ENCODE results near the gene RNU7-1. TPM values are rescaled to one million over a fixed set of nuclear protein-coding genes. Genes with fewer than 3 reads are reported as not detected.

The RNU7-1 gene
- total and polyA plus RNA-seq, 5 experiments from 2014 or later: not detected

DNA sequence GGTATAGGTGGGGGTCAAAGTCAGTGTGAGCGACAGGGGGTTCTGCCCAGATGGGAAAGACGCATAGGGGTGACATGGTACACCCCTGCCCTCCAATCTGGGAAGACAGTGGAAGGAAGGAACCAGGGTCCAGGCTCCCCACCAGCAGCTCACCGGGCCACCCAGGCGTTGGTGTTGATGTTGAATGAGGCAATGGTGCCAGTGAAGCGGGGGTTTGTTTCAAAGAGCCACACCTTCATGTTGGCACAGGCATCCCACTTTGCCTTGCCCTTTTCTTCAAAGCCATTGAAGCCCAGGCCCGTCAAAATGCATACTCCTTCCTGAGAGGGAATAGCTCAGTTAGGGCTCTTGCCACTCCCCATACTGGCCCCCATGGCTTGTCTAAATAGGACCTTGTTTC lies 34.6 kb downstream of the RNU7-1 start:
- H3K9me3 Mint-ChIP-seq: no peaks in the 10 kb centered on the region
- peak overlapping the region in 3 of 10 donors; percentile 17 to 79 (median 38) for H3K27ac Mint-ChIP-seq
- H3K4me3 Mint-ChIP-seq: no peak overlapping the region
- ATAC-seq (no peak), DNase-seq (no peak)
- POLR2A ChIA-PET: interaction anchor here (0.5 kb wide), 1 partner anchor 1109 kb away, joined by 4 read pairs; no protein-coding TSS in a partner anchor
- no peaks in the 10 kb centered on the region for H3K27me3 Mint-ChIP-seq
- H3K36me3 Mint-ChIP-seq: peaks cover 0 to 80% (median 6%) of the 10 kb centered on the region in 3 donors
- peaks cover 2 to 17% (median 5%) of the 10 kb centered on the region in 4 donors for H3K4me1 Mint-ChIP-seq

DNA sequence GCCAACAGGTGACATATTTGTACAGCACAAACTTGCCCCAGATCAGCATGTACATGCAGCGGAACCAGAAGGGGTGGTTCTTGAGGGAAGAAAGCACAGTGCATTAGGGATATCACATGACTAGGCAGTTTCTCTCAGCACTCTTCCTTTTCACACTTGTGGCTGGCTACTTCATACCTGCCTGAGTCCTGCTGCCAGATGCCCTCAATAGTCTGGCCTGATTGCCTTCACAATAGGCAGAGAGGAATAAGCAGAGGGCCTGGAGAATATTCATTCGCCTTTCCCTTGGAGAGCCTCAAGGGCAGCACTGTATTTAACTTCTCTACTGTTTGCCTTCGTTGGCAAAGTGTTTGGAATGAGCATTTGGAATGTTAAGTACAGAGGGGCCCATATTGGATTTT lies 35.0 kb downstream of the RNU7-1 start:
- no peaks in the 10 kb centered on the region for H3K9me3 Mint-ChIP-seq
- H3K27ac Mint-ChIP-seq: peak overlapping the region in 4 of 10 donors; percentile 3 to 79 (median 28)
- H3K36me3 Mint-ChIP-seq: peaks cover 0 to 82% (median 9%) of the 10 kb centered on the region in 3 donors
- H3K4me1 Mint-ChIP-seq: peaks cover 2 to 12% (median 4%) of the 10 kb centered on the region in 4 donors
- no peak for DNase-seq
- no peak overlapping the region for H3K4me3 Mint-ChIP-seq
- ATAC-seq: no peak
- H3K27me3 Mint-ChIP-seq: no peaks in the 10 kb centered on the region
- POLR2A ChIA-PET: interaction anchor here (0.5 to 1.2 kb wide), 2 partner anchors 40 to 1109 kb away, joined by 3 to 4 read pairs; partner anchors contain the start of gene LPCAT3

DNA sequence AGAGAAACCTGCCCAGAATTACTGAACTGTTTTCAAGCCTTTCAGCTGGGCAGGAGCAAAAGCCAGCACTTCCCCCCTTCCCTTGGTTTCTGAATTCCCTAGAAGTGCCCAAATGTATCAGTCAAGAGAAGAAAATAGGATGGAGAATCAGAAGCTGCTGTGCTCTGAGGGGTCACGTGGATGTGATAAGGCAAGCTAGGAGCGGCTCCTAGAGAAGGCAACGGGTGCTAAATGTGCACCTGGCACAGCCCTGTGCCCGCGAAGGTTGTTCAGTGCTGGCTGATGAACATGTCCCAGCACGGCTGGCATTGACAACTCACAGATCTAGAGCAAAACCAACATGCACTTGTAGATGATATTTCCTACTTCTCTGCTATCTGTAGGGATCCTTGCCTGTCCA lies 35.4 kb downstream of the RNU7-1 start:
- ATAC-seq: no peak

DNA sequence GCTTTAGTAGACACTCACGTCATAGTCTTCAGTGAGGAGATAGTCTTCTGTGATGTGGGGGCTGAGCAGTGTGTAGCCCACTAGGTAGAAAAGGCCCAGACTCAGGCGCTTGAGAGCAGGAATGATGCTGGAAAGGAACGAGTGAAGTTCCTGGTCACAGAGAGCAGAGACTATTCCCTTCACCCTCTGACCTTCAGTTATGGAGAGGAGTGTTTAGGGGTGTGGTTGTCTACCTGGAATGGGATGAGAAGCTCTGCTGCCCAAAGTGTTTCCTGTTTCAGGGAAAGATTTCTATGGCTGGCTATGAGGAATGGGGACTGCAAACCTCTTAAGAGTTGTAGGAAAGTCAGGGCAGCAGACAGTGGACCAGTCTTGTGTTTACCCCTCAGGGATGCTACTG lies 35.8 kb downstream of the RNU7-1 start:
- ATAC-seq: no peak
- peaks cover 0 to 73% (median 9%) of the 10 kb centered on the region in 3 donors for H3K36me3 Mint-ChIP-seq
- no peak overlapping the region for H3K4me3 Mint-ChIP-seq
- peak overlapping the region in 3 of 10 donors; percentile 10 to 60 (median 44) for H3K27ac Mint-ChIP-seq
- POLR2A ChIA-PET: interaction anchor here (0.6 to 1.2 kb wide), 3 partner anchors 24 to 75 kb away, joined by 3 to 5 read pairs (median 3); partner anchors contain the start of gene LPCAT3
- peaks cover 0 to 9% (median under 1%) of the 10 kb centered on the region in 4 donors for H3K4me1 Mint-ChIP-seq
- H3K27me3 Mint-ChIP-seq: no peaks in the 10 kb centered on the region
- DNase-seq: no peak
- H3K9me3 Mint-ChIP-seq: no peaks in the 10 kb centered on the region

More for the DNA sequence above, 35.4 kb downstream of the RNU7-1 start:
- H3K4me1 Mint-ChIP-seq: peaks cover 0 to 9% (median under 1%) of the 10 kb centered on the region in 4 donors
- no peaks in the 10 kb centered on the region for H3K27me3 Mint-ChIP-seq
- H3K4me3 Mint-ChIP-seq: no peak overlapping the region
- H3K9me3 Mint-ChIP-seq: no peaks in the 10 kb centered on the region
- POLR2A ChIA-PET: interaction anchor here (1.0 to 1.2 kb wide), 2 partner anchors 25 to 39 kb away, joined by 3 to 5 read pairs; partner anchors contain the start of gene LPCAT3
- peak overlapping the region in 4 of 10 donors; percentile 10 to 60 (median 30) for H3K27ac Mint-ChIP-seq
- H3K36me3 Mint-ChIP-seq: peaks cover 0 to 78% (median 9%) of the 10 kb centered on the region in 3 donors
- no peak for DNase-seq

DNA sequence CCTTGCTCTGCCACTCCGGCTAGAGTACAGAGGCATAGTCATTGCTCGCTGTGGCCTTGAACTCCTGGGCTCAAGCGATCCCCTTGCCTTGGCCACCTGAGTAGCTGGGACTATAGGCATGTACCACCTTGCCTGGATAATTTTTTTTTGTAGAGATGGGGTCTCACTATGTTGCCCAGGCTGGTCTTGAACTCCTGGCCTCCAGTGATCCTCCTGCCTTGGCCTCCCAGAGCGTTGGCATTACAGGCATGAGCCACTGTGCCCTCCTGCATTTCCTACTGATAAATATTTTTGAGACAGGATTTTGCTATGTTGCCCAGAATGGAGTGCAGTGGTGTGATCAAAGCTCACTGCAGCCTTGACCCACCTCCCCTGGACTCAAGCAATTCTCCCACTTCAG lies 36.5 kb downstream of the RNU7-1 start:
- peaks cover 0 to 67% (median 9%) of the 10 kb centered on the region in 3 donors for H3K36me3 Mint-ChIP-seq
- no peak for ATAC-seq
- no peaks in the 10 kb centered on the region for H3K27me3 Mint-ChIP-seq
- H3K4me1 Mint-ChIP-seq: peaks cover 0 to 9% (median under 1%) of the 10 kb centered on the region in 4 donors
- H3K4me3 Mint-ChIP-seq: no peak overlapping the region
- no peak for DNase-seq
- POLR2A ChIA-PET: interaction anchor here (0.6 to 1.2 kb wide), 4 partner anchors 24 to 74 kb away, joined by 3 to 5 read pairs (median 3); partner anchors contain the start of genes LPCAT3 and RNU7-1
- peak overlapping the region in 4 of 10 donors; percentile 44 to 75 (median 54) for H3K27ac Mint-ChIP-seq
- H3K9me3 Mint-ChIP-seq: no peaks in the 10 kb centered on the region

DNA sequence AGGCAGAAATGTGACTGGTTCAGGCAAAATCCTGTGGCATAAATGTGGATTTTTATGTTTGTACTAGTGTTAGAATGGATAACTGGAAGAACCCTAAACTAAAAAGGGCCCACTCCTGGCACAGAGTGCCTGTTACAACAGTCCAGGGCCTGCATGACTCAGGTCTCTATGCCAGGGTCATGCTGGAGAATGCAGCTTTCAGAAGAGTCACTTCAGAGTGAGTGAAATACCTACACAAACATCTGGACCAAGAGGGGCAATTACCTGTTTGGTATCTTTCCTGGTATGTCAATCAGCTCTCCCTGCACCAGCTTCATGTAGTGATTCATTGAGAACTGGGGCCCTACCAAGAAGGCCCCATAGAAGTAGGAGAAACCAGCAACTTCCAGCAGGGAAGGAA lies 37.1 kb downstream of the RNU7-1 start:
- peak overlapping the region in 4 of 10 donors; percentile 24 to 75 (median 50) for H3K27ac Mint-ChIP-seq
- no peaks in the 10 kb centered on the region for H3K27me3 Mint-ChIP-seq
- H3K9me3 Mint-ChIP-seq: no peaks in the 10 kb centered on the region
- DNase-seq (no peak), ATAC-seq (no peak)
- peaks cover 0 to 63% (median 9%) of the 10 kb centered on the region in 3 donors for H3K36me3 Mint-ChIP-seq
- POLR2A ChIA-PET: interaction anchor here (1.0 kb wide), 1 partner anchor 37 kb away, joined by 3 read pairs; the partner anchor contains the start of gene RNU7-1
- H3K4me1 Mint-ChIP-seq: peaks cover 0 to 9% (median under 1%) of the 10 kb centered on the region in 4 donors
- no peak overlapping the region for H3K4me3 Mint-ChIP-seq

DNA sequence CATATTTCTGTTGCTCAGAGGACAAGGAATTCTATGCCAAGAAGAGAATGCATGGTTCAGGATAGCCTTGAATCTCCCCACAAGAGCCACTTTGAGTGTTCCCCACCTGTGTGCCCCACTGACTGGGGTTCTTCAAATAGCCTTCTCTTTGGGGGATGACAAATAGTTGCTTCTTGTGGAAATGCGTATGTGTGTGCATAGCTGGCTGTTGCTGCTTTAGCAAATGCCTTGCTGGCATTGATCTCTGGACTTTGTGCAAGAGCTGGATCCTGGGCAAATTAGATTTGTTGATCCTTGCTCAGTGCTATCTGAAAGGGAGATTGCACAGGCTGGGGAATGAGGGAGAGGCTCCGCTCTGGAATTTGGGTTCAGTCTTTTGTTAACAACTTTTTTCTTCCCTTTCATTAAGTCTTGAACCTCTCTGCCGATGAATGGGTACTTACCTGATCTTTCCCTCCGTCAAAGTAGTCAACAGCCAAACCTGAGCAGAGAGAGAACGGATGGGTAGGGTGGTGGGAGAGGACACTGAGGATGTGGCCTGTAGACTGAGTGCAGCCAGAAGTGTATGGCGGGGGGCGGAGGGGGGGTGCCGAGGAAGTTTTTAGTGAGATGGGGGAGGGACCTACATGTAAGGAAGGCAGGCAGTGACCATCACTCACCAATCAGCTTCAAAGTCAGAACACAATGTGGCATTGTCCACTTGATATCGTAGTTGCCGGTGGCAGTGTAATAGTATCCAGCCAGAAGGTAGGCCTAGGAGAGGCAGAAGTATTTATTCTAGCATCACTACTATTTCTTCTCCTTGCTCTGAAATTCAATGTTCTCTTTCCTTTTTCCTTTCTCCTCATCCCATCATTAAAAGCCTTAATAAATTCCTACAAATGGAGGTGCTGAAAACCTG lies 37.8 kb downstream of the RNU7-1 start:
- POLR2A ChIA-PET: no interaction called here
- ATAC-seq (no peak), DNase-seq (no peak)
- Mint-ChIP-seq H3K27me3 (no peaks in the 10 kb centered on the region), H3K36me3 (peaks cover 0 to 62% (median 6%) of the 10 kb centered on the region in 3 donors), H3K27ac (peak overlapping the region in 7 of 10 donors; percentile 29 to 62 (median 43)), H3K9me3 (no peaks in the 10 kb centered on the region), H3K4me1 (peaks cover 0 to 9% (median under 1%) of the 10 kb centered on the region in 4 donors), H3K4me3 (no peak overlapping the region)

DNA sequence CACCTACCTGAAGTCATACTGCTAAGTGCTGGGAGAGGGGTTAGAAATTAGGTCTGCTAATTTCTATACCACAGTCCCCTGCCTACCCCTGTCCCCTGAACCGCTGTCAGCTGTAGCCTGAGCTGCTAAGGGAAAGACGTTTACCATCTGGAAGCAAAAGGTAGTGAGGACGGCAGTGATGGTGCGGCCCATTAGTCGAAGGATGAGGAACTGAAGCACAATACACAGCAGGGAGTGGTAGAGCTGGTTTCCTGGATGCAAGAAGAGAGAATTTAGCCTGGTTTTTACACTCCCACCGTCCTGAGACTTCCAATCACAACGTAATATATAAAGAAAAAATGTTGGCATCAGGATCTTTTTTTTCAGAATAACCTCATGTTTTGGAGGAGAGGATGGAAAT lies 38.9 kb downstream of the RNU7-1 start:
- Mint-ChIP-seq H3K27me3 (no peaks in the 10 kb centered on the region), H3K9me3 (no peaks in the 10 kb centered on the region), H3K4me3 (no peak overlapping the region), H3K36me3 (peaks cover 0 to 58% (median 6%) of the 10 kb centered on the region in 3 donors), H3K4me1 (peaks cover 0 to 9% (median 2%) of the 10 kb centered on the region in 4 donors), H3K27ac (peak overlapping the region in 2 of 10 donors; percentile 15 to 29)
- POLR2A ChIA-PET: no interaction called here
- no peak for DNase-seq
- ATAC-seq: no peak

DNA sequence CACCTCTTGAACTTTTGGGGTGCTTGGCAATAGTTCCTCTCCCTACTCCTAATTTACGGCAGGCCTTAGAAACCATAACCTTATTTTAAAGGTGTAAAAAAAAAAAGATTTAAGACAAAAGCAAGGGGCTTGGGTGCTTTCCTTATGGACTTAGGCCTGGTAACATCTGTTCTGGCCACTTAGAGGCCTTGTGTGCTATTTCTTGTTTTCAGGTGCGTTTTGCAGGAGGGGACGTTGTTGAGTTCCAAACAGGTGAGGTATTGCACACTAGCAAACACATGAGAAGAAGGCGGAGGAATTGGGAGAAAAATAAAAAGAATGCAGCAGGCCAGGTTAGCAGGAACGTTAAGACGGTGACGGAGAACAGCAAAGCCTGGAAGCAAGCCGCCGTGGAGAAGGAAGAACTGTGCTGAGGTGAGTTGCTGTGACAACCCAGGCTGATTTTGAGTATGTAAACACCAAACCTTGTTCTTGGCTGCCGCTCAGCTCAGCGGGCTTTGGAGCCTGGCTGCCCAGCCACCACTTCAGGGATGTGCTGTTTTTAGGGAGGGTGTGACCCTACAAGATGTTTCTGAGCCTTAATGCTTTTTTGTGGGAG lies 44.4 kb downstream of the RNU7-1 start:
- no peak overlapping the region for H3K4me3 Mint-ChIP-seq
- POLR2A ChIA-PET: no interaction called here
- no peak overlapping the region for H3K27ac Mint-ChIP-seq
- DNase-seq (no peak), ATAC-seq (no peak)
- H3K36me3 Mint-ChIP-seq: peaks cover 0 to 48% (median 7%) of the 10 kb centered on the region in 3 donors
- H3K4me1 Mint-ChIP-seq: peaks cover 0 to 2% (median 0%) of the 10 kb centered on the region in 4 donors
- no peaks in the 10 kb centered on the region for H3K27me3 Mint-ChIP-seq
- no peaks in the 10 kb centered on the region for H3K9me3 Mint-ChIP-seq

Small RNA genes lying within 50 kb of the gene (microRNA-seq; reads per million reads assigned to microRNA genes)
- 175 reads per million, percentile 70 among the genes with 10 or more reads in this experiment for gene MIR141 (ENCODE audit: borderline microRNAs expressed)
- gene MIR200C (ENCODE audit: borderline microRNAs expressed): 425 reads per million, percentile 78 among the genes with 10 or more reads in this experiment

Other genes starting within 250 kb of the RNU7-1 start
- 1 to 10 TPM in 1 of 2 experiments, under 1 TPM in 1; 0.41 to 1.2 TPM for gene PIANP, start 243.0 kb upstream of the RNU7-1 start, total RNA-seq
- under 1 TPM in 2 of 3 donors, not detected in 1; 0.06 to 0.30 TPM for gene PIANP, start 243.0 kb upstream of the RNU7-1 start, polyA plus RNA-seq
- 10 to 100 TPM; 27.0 to 35.4 TPM for gene COPS7A, start 219.8 kb upstream of the RNU7-1 start, total RNA-seq
- gene COPS7A, start 219.8 kb upstream of the RNU7-1 start, polyA plus RNA-seq: 10 to 100 TPM; 34.9 to 42.4 (median 36.2) TPM
- gene MLF2, start 190.7 kb upstream of the RNU7-1 start, total RNA-seq: 10 to 100 TPM; 87.6 to 98.9 TPM
- 100 to 1,000 TPM in 2 of 3 donors, 10 to 100 TPM in 1; 98.5 to 133 (median 126) TPM for gene MLF2, start 190.7 kb upstream of the RNU7-1 start, polyA plus RNA-seq
- under 1 TPM in 1 of 2 experiments, not detected in 1; 0.55 TPM for gene PTMS, start 177.5 kb upstream of the RNU7-1 start, total RNA-seq
- gene PTMS, start 177.5 kb upstream of the RNU7-1 start, polyA plus RNA-seq: 1 to 10 TPM in 1 of 3 donors, not detected in 2; 4.8 TPM
- gene LAG3, start 171.3 kb upstream of the RNU7-1 start, total RNA-seq: under 1 TPM; 0.60 to 0.75 TPM
- gene LAG3, start 171.3 kb upstream of the RNU7-1 start, polyA plus RNA-seq: 10 to 100 TPM in 1 of 3 donors, under 1 TPM in 2; 0.47 to 14.5 (median 0.59) TPM
- gene CD4, start 154.3 kb upstream of the RNU7-1 start, total RNA-seq: 1 to 10 TPM; 1.4 to 1.5 TPM
- gene CD4, start 154.3 kb upstream of the RNU7-1 start, polyA plus RNA-seq: 1 to 10 TPM in 1 of 3 donors, under 1 TPM in 2; 0.39 to 1.3 (median 0.53) TPM
- not detected for gene GPR162, start 122.0 kb upstream of the RNU7-1 start, total RNA-seq
- gene GPR162, start 122.0 kb upstream of the RNU7-1 start, polyA plus RNA-seq: not detected
- 1 to 10 TPM; 8.6 to 9.7 TPM for gene P3H3, start 115.4 kb upstream of the RNU7-1 start, total RNA-seq
- gene P3H3, start 115.4 kb upstream of the RNU7-1 start, polyA plus RNA-seq: under 1 TPM; 0.42 to 0.73 (median 0.67) TPM
- 1 to 10 TPM; 3.8 to 5.6 TPM for gene GNB3, start 102.9 kb upstream of the RNU7-1 start, total RNA-seq
- not detected for gene GNB3, start 102.9 kb upstream of the RNU7-1 start, polyA plus RNA-seq
- gene CDCA3, start 92.5 kb upstream of the RNU7-1 start, total RNA-seq: 1 to 10 TPM; 2.6 to 2.7 TPM
- 1 to 10 TPM in 1 of 3 donors, under 1 TPM in 1, not detected in 1; 0.50 to 1.4 TPM for gene CDCA3, start 92.5 kb upstream of the RNU7-1 start, polyA plus RNA-seq
- 10 to 100 TPM; 72.7 to 78.9 TPM for gene USP5, start 91.7 kb upstream of the RNU7-1 start, total RNA-seq
- gene USP5, start 91.7 kb upstream of the RNU7-1 start, polyA plus RNA-seq: 10 to 100 TPM; 55.3 to 69.2 (median 56.7) TPM
- gene TPI1, start 76.3 kb upstream of the RNU7-1 start, total RNA-seq: 100 to 1,000 TPM; 159 to 163 TPM
- 100 to 1,000 TPM; 372 to 497 (median 479) TPM for gene TPI1, start 76.3 kb upstream of the RNU7-1 start, polyA plus RNA-seq
- 10 to 100 TPM; 22.0 to 23.3 TPM for gene SPSB2, start 70.5 kb upstream of the RNU7-1 start, total RNA-seq
- gene SPSB2, start 70.5 kb upstream of the RNU7-1 start, polyA plus RNA-seq: 10 to 100 TPM; 10.1 to 10.6 (median 10.2) TPM
- 10 to 100 TPM; 10.1 to 10.5 TPM for gene LRRC23, start 39.0 kb upstream of the RNU7-1 start, total RNA-seq
- 1 to 10 TPM; 4.7 to 9.9 (median 8.8) TPM for gene LRRC23, start 39.0 kb upstream of the RNU7-1 start, polyA plus RNA-seq
- gene ENO2, start 29.2 kb upstream of the RNU7-1 start, total RNA-seq: 100 to 1,000 TPM; 141 to 144 TPM
- gene ENO2, start 29.2 kb upstream of the RNU7-1 start, polyA plus RNA-seq: 10 to 100 TPM; 19.4 to 29.2 (median 19.7) TPM
- 10 to 100 TPM; 25.7 to 30.3 TPM for gene ATN1, start 15.9 kb upstream of the RNU7-1 start, total RNA-seq
- 1 to 10 TPM in 2 of 3 donors, under 1 TPM in 1; 0.35 to 1.4 (median 1.1) TPM for gene ATN1, start 15.9 kb upstream of the RNU7-1 start, polyA plus RNA-seq
- 100 to 1,000 TPM; 518 to 519 TPM for gene C12orf57, start 206 bp downstream of the RNU7-1 start, total RNA-seq
- gene C12orf57, start 206 bp downstream of the RNU7-1 start, polyA plus RNA-seq: 100 to 1,000 TPM; 329 to 399 (median 366) TPM
- gene PTPN6, start 7.5 kb downstream of the RNU7-1 start, total RNA-seq: 100 to 1,000 TPM; 235 to 247 TPM
- 100 to 1,000 TPM; 182 to 425 (median 260) TPM for gene PTPN6, start 7.5 kb downstream of the RNU7-1 start, polyA plus RNA-seq
- gene PHB2, start 26.8 kb downstream of the RNU7-1 start, total RNA-seq: 100 to 1,000 TPM; 159 to 173 TPM
- 100 to 1,000 TPM in 2 of 3 donors, 10 to 100 TPM in 1; 97.0 to 115 (median 108) TPM for gene PHB2, start 26.8 kb downstream of the RNU7-1 start, polyA plus RNA-seq
- 10 to 100 TPM; 71.1 to 72.5 TPM for gene EMG1, start 27.1 kb downstream of the RNU7-1 start, total RNA-seq
- 10 to 100 TPM; 59.7 to 66.4 (median 64.7) TPM for gene EMG1, start 27.1 kb downstream of the RNU7-1 start, polyA plus RNA-seq
- gene LPCAT3, start 74.7 kb downstream of the RNU7-1 start, total RNA-seq: 10 to 100 TPM; 17.0 to 18.5 TPM
- 10 to 100 TPM; 17.0 to 22.7 (median 19.9) TPM for gene LPCAT3, start 74.7 kb downstream of the RNU7-1 start, polyA plus RNA-seq
- 1 to 10 TPM; 2.3 to 3.3 TPM for gene C1S, start 116.9 kb downstream of the RNU7-1 start, total RNA-seq
- under 1 TPM in 1 of 3 donors, not detected in 2; 0.15 TPM for gene C1S, start 116.9 kb downstream of the RNU7-1 start, polyA plus RNA-seq
- gene C1R, start 148.6 kb downstream of the RNU7-1 start, total RNA-seq: 1 to 10 TPM; 1.4 to 1.5 TPM
- 1 to 10 TPM; 1.5 to 3.2 (median 2.5) TPM for gene C1R, start 148.6 kb downstream of the RNU7-1 start, polyA plus RNA-seq
- 10 to 100 TPM; 20.7 to 24.1 TPM for gene C1RL, start 165.4 kb downstream of the RNU7-1 start, total RNA-seq
- gene C1RL, start 165.4 kb downstream of the RNU7-1 start, polyA plus RNA-seq: 1 to 10 TPM; 3.7 to 5.7 (median 4.8) TPM
- gene RBP5, start 185.1 kb downstream of the RNU7-1 start, total RNA-seq: 1 to 10 TPM in 1 of 2 experiments, under 1 TPM in 1; 0.69 to 1.1 TPM
- not detected for gene RBP5, start 185.1 kb downstream of the RNU7-1 start, polyA plus RNA-seq
- gene CLSTN3, start 186.6 kb downstream of the RNU7-1 start, total RNA-seq: 10 to 100 TPM; 21.7 to 24.8 TPM
- gene CLSTN3, start 186.6 kb downstream of the RNU7-1 start, polyA plus RNA-seq: 1 to 10 TPM; 2.9 to 6.4 (median 5.8) TPM
- gene PEX5, start 245.9 kb downstream of the RNU7-1 start, total RNA-seq: 10 to 100 TPM; 30.8 to 31.2 TPM
- 10 to 100 TPM; 13.4 to 19.8 (median 14.1) TPM for gene PEX5, start 245.9 kb downstream of the RNU7-1 start, polyA plus RNA-seq

Measured in naive thymus-derived CD8-positive, alpha-beta T cell (primary cell).